Upper lobe of right lung (tissue), 1 donor: Measurements from ENCODE around the gene NAT9. TPM values are rescaled to one million over a fixed set of nuclear protein-coding genes. Genes with fewer than 3 reads are reported as not detected.

Experiments used
- ATAC-seq: fragments of 200-7000 bp; cut with Tn5 transposase; one replicate; pipeline ENCODE4 v1.9.1; 2020; ENCODE audit warnings: mild to moderate bottlenecking, moderate library complexity
- DNase-seq: peaks from one replicate; pipeline ENCODE4 v3.0.0-alpha.2; 2020
- H3K27ac ChIP-seq: fragments of 200-600 bp; one replicate; pipeline ENCODE4 v1.8.0; 2022
- H3K27me3 ChIP-seq: fragments of 200-600 bp; one replicate; pipeline ENCODE4 v1.8.0; 2022; ENCODE audit warnings: mild to moderate bottlenecking
- H3K36me3 ChIP-seq: fragments of 200-600 bp; one replicate; pipeline ENCODE4 v1.8.0; 2022
- H3K4me1 ChIP-seq: fragments of 200-600 bp; one replicate; pipeline ENCODE4 v1.8.0; 2022
- H3K4me3 ChIP-seq: fragments of 200-600 bp; one replicate; pipeline ENCODE4 v1.8.0; 2022; ENCODE audit warnings: mild to moderate bottlenecking
- H3K9me3 ChIP-seq: fragments of 200-600 bp; one replicate; pipeline ENCODE4 v1.8.0; 2022
- CTCF ChIP-seq: fragments of 200-600 bp; IDR thresholded peaks from one replicate; pipeline ENCODE4 v1.8.0; 2022; ENCODE audit warnings: antibody characterized with exemption
- intact Hi-C: fragments of 100-400 bp; cut with DNase I; formaldehyde crosslinking; loops from one replicate; pipeline ENCODE4 v1.11.0; 2022
- total RNA-seq: library from RNA; stranded (reverse); fragmentation: NEBNext Ultra II Directional; extraction: Animal tissue kit (Norgen Biotek cat#: 25700); gene quantifications from one replicate; pipeline ENCODE4 v1.2.1, GENCODE V29; 2021
- donor health status: DM: no; HTN: yes; CAD: no; lungs with severe emphysema.

The NAT9 gene
- total RNA-seq, 1 donor from 2014 or later: 40.8 TPM

GRCh38 chr17:74803388-74803930, 27.3 kb upstream of the NAT9 start:
- no peak for ATAC-seq
- no peak for DNase-seq
- intact Hi-C loops: no loop called here
- H3K9me3 ChIP-seq: no peaks in the 10 kb centered on the region
- no peak for TF ChIP-seq CTCF
- no peak overlapping the region for H3K27ac ChIP-seq
- no peak overlapping the region for H3K4me3 ChIP-seq
- H3K4me1 ChIP-seq: no peaks in the 10 kb centered on the region
- H3K36me3 ChIP-seq: peaks cover 26% of the 10 kb centered on the region
- H3K27me3 ChIP-seq: no peaks in the 10 kb centered on the region

- Histone ChIP-seq H3K27me3 (no peaks in the 10 kb centered on the region), H3K4me3 (no peak overlapping the region), H3K27ac (no peak overlapping the region), H3K9me3 (no peaks in the 10 kb centered on the region), H3K4me1 (no peaks in the 10 kb centered on the region), H3K36me3 (peaks cover 39% of the 10 kb centered on the region)
- intact Hi-C loops: no loop called here
- TF ChIP-seq CTCF: no peak
- DNase-seq (no peak), ATAC-seq (no peak)
Measured at GRCh38 chr17:74801896-74802295, 25.8 kb upstream of the NAT9 start.

DNA sequence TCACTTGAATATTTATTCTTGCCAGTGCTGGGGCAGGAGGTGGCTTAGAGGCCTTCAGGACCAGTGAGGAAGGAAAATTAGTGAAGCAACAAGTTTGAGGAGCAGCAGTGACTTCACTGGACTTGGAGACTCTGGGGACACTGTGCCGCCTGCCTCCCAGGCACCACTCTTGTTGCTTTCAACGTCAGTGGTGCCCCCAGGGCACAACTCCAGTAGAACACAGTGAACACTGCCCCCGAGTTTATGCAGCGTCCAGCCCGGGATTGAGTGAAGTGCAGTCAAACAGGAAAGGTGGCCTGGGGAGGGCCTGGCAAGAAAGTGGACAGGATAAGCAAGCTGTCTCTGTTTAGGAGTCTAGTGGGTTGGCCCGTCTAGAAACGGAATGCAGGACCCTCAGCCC, 24.4 kb upstream of the NAT9 start:
- peaks cover 53% of the 10 kb centered on the region for H3K36me3 ChIP-seq
- intact Hi-C loops: no loop called here
- H3K4me1 ChIP-seq: no peaks in the 10 kb centered on the region
- no peaks in the 10 kb centered on the region for H3K27me3 ChIP-seq
- TF ChIP-seq CTCF: no peak
- no peak overlapping the region for H3K4me3 ChIP-seq
- no peak for ATAC-seq
- H3K27ac ChIP-seq: no peak overlapping the region
- no peaks in the 10 kb centered on the region for H3K9me3 ChIP-seq
- DNase-seq: no peak

DNA sequence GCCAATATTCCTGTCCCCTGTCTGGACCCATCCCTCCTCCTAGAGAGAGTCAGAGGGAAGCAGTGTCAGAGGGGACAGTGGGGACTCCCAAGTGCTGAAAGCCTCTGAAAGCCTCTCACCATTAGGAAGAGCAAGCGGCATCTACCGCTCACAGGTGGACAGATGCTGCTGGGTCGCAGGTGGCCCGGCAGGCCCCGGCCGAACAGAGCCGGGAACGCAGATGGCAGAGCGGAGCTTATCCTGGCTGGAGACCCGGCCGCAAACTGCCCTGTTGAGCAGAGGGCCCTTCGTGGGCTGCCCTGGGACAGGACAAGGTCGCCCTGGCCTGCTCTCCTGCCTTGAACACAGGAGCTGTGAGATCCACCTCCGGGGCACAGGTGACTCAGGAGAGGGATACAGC, 23.0 kb upstream of the NAT9 start:
- H3K27me3 ChIP-seq: no peaks in the 10 kb centered on the region
- H3K27ac ChIP-seq: no peak overlapping the region
- H3K4me3 ChIP-seq: no peak overlapping the region
- no peak for TF ChIP-seq CTCF
- H3K4me1 ChIP-seq: no peaks in the 10 kb centered on the region
- intact Hi-C loops: no loop called here
- H3K36me3 ChIP-seq: peaks cover 67% of the 10 kb centered on the region
- no peaks in the 10 kb centered on the region for H3K9me3 ChIP-seq
- DNase-seq (no peak), ATAC-seq (no peak)

- no peaks in the 10 kb centered on the region for H3K27me3 ChIP-seq
- intact Hi-C loops: no loop called here
- DNase-seq (no peak), ATAC-seq (no peak)
- H3K9me3 ChIP-seq: no peaks in the 10 kb centered on the region
- peaks cover 76% of the 10 kb centered on the region for H3K36me3 ChIP-seq
- no peak for TF ChIP-seq CTCF
- no peak overlapping the region for H3K27ac ChIP-seq
- no peak overlapping the region for H3K4me3 ChIP-seq
- H3K4me1 ChIP-seq: no peaks in the 10 kb centered on the region
Measured at GRCh38 chr17:74798239-74798707, 22.1 kb upstream of the NAT9 start.

- intact Hi-C loops: no loop called here
- no peaks in the 10 kb centered on the region for H3K9me3 ChIP-seq
- no peak overlapping the region for H3K27ac ChIP-seq
- DNase-seq (no peak), ATAC-seq (no peak)
- TF ChIP-seq CTCF: no peak
- no peak overlapping the region for H3K4me3 ChIP-seq
- H3K4me1 ChIP-seq: no peaks in the 10 kb centered on the region
- H3K36me3 ChIP-seq: peaks cover 77% of the 10 kb centered on the region
- H3K27me3 ChIP-seq: no peaks in the 10 kb centered on the region
Measured at GRCh38 chr17:74797824-74798223, 21.7 kb upstream of the NAT9 start.
